ENCODE measurements around the gene XPO4. TPM values are rescaled to one million over a fixed set of nuclear protein-coding genes. Genes with fewer than 3 reads are reported as not detected.

XPO4 gene
- total RNA-seq, 1 experiment from 2014 or later = 16.2 TPM

Other genes with a start within 250 kb of the XPO4 start
- gene IL17D, start 199.0 kb downstream of the XPO4 start, total RNA-seq (2021; ENCODE audit: unreplicated experiment) = 0.46 TPM
- 5.4 TPM for gene EEF1AKMT1, start 128.8 kb downstream of the XPO4 start, total RNA-seq (2021; ENCODE audit: unreplicated experiment)
- gene LATS2, start 158.8 kb upstream of the XPO4 start, total RNA-seq (2021; ENCODE audit: unreplicated experiment) = 24.5 TPM
- gene SAP18, start 237.4 kb upstream of the XPO4 start, total RNA-seq (2021; ENCODE audit: unreplicated experiment) = 186 TPM

Data from Panc1 (cell line).